Activated CD8-positive, alpha-beta memory T cell treated with anti-CD3 and anti-CD28 coated beads, Interleukin-2, amount 50 U/mL, for 48 hours (primary cell): ENCODE data around the gene SLC47A2.
A peak's percentile ranks its signal among the peaks of the same experiment; 100 is the strongest.

Experiments used
- DNase-seq: peaks from one replicate; pipeline ENCODE4 v3.0.0-alpha.2; 2020

SLC47A2 gene

GRCh38 chr17:19664136-19664820 lies 52.1 kb downstream of the SLC47A2 start:
- DNase-seq, result no peak

- DNase-seq, result no peak
These were observed 53.3 kb downstream of the SLC47A2 start for GRCh38 chr17:19663097-19663496.

DNA sequence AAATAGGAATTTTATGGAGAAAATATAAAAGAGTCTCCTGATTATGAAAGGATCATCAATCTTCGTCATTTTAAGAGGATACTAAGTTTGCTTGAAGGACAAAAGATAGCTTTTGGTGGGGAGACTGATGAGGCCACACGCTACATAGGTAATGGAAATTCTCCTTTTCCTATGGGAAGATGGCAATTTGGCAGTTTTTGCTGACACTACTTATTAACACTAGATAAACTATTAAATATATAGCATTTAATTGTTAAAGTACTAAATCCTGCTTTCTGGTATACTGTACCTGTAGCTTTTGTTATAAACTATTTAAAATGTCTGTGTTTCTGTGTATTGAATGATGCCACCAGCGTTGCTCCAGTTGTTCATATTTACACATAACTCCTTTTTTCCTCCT lies 55.3 kb downstream of the SLC47A2 start:
- DNase-seq, result no peak

- no peak for DNase-seq
These were observed 56.0 kb downstream of the SLC47A2 start for GRCh38 chr17:19660219-19660870.

DNA sequence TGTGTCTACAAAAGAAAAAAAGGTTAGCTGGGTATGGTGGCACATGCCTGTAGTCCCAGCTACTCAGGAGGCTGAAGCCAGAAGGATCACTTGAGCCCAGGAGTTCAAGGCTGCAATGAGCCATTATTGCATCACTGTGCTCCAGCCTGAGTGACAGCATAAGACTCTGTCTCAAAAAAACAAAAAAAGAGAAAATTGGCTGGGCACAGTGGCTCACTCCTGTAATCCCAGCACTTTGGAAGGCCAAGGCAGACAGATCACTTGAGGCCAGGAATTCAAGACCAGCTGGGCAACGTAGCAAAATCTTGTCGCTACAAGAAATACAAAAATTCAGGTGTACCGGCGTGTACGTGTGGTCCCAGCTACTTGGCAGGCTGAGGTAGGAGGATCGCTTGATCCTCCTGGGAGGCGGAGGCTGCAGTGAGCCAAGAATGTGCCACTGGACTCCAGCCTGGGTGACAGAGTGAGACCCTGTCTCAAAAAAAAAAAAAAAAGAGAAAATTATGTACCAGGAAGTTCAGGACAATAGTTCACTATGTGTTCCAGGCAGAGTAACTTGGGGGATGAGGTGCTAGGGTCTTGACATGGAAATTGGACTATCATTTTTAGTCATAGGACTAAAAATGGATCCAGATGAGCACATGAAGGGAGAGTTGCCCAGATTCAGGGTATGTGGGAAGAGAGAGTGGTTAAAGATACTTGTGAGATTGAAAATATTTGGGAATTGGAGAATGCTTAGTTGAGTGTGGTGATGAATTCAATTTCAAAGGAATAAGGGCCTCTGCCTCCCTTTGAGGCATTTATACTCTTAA lies 56.8 kb downstream of the SLC47A2 start:
- no peak for DNase-seq

GRCh38 chr17:19656851-19657581 lies 59.4 kb downstream of the SLC47A2 start:
- DNase-seq, result no peak

DNA sequence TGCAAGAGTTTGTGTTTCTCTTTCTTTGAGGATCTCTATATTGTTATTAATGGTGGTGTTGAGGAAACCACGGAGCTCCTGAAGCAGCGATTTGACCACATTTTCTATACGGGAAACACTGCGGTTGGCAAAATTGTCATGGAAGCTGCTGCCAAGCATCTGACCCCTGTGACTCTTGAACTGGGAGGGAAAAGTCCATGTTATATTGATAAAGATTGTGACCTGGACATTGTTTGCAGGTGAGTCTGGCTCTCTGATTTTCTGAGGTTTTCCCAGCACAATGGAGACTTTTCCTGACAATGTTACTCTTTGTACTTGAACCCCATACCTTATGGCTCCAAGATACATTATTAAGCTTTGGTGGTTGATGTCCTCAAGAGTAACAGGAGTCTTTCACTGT lies 60.0 kb downstream of the SLC47A2 start:
- no peak for DNase-seq

- DNase-seq, result no peak
These were observed 61.5 kb downstream of the SLC47A2 start for GRCh38 chr17:19654896-19655295.

GRCh38 chr17:19654342-19654886 lies 62.0 kb downstream of the SLC47A2 start:
- no peak for DNase-seq

DNA sequence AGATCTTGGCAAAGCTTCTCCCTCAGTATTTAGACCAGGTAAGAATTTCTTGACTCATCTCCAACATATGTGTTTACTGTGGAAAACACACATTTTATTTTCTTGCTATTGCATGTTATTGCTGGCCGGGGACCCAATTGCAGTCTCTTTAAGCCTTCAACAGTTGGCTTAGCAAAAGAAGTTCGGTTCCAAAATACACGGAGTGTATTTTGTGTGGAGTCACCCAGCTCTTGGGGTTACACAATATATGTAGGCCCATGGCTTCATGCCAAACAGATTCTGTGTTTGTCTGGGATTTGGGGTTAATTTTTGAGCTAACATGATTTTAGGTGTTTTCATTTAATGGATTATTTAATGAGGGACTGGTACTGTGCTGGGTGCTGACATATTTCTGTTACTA lies 63.8 kb downstream of the SLC47A2 start:
- DNase-seq, result no peak

DNA sequence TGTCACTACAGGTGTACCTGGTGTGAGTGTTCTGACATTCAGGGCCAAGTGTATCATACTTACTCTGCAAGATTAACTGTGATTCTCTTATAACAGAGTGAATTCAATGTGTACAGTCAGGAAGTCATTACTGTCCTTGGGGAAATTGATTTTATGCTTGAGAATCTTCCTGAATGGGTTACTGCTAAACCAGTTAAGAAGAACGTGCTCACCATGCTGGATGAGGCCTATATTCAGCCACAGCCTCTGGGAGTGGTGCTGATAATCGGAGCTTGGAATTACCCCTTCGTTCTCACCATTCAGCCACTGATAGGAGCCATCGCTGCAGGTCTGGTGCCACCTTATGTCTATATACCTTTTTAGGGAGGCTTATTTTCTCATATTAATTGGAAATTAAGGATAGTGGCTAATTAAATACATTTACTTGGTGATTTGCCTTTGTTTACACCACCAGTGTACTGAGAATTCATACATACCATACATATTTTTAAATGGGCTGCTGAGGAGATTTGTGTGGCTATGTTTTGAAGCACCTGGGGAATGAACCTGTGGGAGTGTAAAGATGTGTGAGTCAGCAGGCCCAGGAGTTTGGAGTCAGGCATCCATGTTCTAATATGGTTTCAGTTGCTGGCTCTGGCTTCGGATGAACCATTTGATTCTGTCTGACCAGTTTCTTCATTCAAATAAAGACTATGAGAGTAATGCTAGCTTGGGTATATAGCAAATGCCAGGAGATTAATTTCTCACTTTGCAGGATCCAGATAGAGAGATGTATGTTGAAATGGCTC lies 64.7 kb downstream of the SLC47A2 start:
- DNase-seq, result no peak

DNA sequence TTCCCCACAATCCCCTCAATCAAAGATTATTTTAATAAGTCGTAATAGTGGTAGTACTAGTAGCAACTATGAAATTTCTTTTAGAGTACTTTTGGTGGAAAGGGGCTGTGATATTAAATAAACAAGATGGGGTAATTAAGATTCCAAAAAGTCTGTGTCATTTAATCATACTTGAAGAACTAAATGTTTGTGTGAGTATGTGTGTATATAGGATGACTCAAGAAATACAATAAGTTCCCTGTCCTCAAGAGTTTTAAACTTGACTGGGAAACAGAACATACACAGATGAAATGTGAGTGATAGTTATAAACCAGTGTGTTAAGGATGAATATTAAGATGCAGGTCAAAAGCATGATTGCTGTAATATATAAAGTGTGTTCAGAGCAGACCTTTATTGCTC lies 65.6 kb downstream of the SLC47A2 start:
- DNase-seq, result no peak

DNA sequence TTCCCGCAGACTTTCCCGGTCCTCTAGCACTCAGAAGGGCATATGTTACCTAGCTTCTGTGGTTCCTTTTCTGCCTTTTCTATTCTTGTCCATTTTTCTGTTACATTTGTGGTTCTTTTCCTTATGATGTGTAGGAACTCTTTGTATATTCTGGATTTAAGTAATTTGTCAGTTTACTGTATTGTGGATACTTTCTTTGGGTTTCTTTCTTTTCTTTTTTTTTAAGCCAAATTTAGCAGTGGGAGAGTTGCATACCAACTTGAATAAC lies 67.2 kb downstream of the SLC47A2 start:
- DNase-seq, result no peak

DNA sequence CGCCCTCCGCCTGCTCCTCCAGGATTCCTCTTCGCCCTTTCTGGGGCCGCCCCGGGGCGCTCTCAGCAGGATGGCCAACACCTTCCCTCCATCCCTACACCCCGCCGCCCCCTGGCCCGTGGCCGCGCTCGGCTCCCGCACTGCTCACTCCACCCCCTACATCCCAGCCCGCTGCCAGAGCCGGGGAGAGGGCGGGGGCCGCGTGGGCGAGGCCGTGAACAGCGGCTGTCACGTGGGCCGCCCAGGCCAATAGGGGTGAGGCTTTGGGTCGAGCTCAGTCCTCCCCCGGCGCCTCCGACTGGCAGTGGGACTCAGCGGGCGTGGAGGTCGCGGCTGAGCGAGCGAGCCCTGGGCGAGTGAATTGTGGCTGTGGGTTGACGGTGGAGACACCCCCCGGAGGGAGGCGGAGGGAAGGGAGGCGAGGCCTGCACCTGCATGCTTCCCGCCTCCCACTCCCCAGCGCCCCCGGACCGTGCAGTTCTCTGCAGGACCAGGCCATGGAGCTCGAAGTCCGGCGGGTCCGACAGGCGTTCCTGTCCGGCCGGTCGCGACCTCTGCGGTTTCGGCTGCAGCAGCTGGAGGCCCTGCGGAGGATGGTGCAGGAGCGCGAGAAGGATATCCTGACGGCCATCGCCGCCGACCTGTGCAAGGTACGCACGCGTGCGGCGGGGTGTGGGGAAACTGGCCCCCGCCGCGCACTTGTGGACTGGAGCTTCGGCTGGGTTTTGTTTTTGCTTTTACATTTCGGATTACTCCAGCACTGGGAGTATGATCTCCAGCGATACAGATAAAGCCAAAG lies 67.7 kb downstream of the SLC47A2 start, which contains the start of gene ALDH3A2:
ALDH3A2 (plus strand) TSS at position 277 of the 799 bp plus-strand sequence; CDS start at position 498, 221 bp downstream.
- peak; percentile 96 for DNase-seq

DNA sequence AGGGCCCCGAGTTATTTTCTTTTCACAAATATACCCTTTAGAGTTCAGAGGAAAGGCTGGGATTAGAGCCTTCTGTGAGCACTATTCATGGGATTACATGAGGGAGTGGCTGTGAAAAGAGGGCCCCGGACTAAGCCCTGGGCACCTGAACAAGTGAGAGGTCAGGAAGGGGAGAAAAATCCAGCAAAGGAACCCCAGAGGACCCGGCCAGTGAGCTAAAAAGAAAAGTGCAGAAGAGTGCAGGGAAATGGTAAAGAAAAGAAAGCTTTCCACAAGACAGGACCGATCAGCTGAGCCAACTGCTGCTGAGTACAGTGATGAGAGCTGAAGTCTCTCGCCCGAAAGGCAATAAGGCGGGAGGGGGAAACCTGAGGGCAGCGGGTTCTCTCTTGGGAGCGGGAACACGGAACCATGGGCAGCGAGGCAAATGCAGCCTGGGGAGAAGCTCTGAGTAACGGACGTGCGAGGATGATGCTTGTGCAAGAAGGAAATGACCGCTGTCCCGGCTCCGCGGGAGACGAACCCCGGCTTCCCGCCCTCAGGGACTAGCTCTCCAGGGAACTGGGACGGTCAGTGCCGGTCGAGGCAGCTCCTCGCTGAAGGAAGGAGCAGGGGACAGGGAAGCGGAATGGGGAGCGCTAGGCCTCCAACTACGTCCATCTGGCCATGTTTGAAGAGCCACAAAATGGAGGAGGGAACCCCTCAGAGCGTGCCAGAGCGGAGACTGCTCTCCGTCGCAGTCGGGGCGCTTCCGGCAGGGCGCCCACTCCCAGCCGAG lies 68.5 kb downstream of the SLC47A2 start:
- DNase-seq, result peak; percentile 76

DNA sequence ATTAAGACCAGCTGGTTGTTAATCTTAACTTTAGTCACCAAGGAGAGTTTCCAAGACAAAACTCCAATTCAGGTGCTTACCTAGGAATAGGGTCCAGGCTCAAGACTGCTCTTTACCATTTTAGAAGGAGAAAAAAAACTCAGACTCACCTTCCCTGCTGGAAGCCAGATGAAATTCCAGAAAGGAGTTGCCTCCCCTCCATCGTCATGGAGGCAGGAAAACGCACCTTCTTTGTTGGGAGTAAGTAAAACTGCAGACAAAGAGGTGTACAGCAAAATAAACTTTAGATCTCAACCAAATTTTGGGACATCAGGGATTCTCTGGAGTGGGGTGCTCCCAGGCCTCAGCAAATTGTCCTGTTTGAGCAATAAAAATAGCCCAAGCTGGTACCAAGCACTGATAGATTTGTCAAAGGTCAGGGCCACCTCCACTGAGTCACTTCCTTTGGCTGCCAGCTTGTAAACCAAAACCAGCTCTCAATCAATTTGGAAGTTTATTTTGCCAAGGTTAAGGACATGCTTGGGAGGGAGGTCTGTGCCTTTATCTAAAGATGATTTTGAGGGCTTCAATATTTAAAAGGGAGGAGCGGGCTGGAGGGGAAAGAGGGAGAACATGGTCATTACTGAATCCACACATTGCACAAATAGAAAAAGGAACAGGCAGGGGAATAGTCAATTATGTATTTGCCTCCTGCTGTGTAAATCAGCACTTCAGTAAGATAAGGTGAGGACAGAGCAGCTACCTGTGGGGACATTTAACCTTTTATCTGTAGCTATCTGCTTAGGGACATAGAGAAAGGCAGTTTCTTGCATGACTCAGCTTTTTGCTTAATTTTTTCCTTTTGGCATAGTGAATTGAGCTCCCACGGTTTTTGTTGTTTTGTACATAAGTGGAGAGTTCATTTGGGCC lies 69.3 kb downstream of the SLC47A2 start:
- DNase-seq, result no peak

- DNase-seq, result peak; percentile 82
These were observed 70.6 kb downstream of the SLC47A2 start for GRCh38 chr17:19645734-19646201.

DNA sequence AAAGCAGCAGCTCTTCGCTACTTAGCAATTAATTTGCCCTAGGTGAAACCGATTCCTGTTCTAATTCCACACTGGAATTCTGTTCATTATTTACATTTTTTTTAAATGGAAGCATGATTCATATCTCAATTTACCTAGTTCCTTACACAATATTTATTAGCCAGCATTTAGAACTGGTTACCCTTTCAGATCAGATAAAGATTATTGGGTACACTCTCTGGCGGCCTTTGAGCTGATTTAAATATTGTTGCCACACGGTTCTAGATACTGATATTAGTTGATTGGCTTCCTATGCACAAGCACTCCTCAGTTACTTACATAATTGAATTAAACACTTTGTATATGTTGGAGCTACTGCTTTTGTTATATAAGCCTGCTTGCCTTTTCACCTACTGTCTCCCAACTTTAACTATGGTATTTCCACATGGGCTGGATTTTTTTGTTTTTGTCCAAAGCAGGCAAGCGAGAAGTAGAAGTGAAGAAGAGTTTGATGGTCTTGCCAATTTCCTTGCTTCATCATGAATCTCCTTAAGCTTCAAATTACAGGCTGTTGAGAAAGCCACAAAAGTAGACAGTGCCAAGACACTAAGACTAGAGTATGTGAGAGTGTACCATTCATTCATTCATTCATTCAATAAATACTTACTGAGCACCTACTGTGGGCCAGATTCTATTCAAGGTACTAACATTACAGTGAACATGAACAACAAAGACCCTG lies 71.7 kb downstream of the SLC47A2 start:
- DNase-seq, result no peak
